ENCODE results near the gene NGEF.

Gene NGEF

GRCh38 chr2:232954691-232955090, 58.4 kb downstream of the NGEF start:
- Histone ChIP-seq H3K36me3 (ENCODE audit: low read length) (no peaks in the 10 kb centered on the region), H3F3A (ENCODE audit: insufficient read depth) (no peaks in the 10 kb centered on the region), H3K27ac (ENCODE audit: low read depth, low read length) (no peak overlapping the region), H4K20me1 (ENCODE audit: low read depth, low read length) (no peaks in the 10 kb centered on the region), H3K4me2 (ENCODE audit: low read depth, low read length, poor library complexity, severe bottlenecking) (no peak overlapping the region), H3K79me2 (ENCODE audit: insufficient read depth, low read length) (no peaks in the 10 kb centered on the region), H3K27me3 (ENCODE audit: low read length) (no peaks in the 10 kb centered on the region), H3K9me3 (ENCODE audit: insufficient read depth, low read length) (no peaks in the 10 kb centered on the region), H2AFZ (ENCODE audit: low read depth, low read length, severe bottlenecking) (no peak overlapping the region), H3K4me3 (ENCODE audit: insufficient read depth, low read length, poor library complexity, severe bottlenecking) (no peak overlapping the region), H3K9me2 (replicated peaks; ENCODE audit: insufficient read depth, low read length) (no peaks in the 10 kb centered on the region), H3K9ac (ENCODE audit: low read length) (no peak overlapping the region)
- no peak for TF ChIP-seq CTCF (IDR thresholded peaks at IDR 0.05; ENCODE audit: insufficient read depth, low read length, poor library complexity, severe bottlenecking)
- TF ChIP-seq EZH2phosphoT487 (conservative IDR thresholded peaks at IDR 0.05; ENCODE audit: low read length) = no peak

- Histone ChIP-seq H3K4me3 (ENCODE audit: insufficient read depth, low read length, poor library complexity, severe bottlenecking) (no peak overlapping the region), H3K27ac (ENCODE audit: low read depth, low read length) (no peak overlapping the region), H3K9me2 (replicated peaks; ENCODE audit: insufficient read depth, low read length) (no peaks in the 10 kb centered on the region), H3K4me2 (ENCODE audit: low read depth, low read length, poor library complexity, severe bottlenecking) (no peak overlapping the region), H2AFZ (ENCODE audit: low read depth, low read length, severe bottlenecking) (no peak overlapping the region), H3K9me3 (ENCODE audit: insufficient read depth, low read length) (no peaks in the 10 kb centered on the region), H3K79me2 (ENCODE audit: insufficient read depth, low read length) (no peaks in the 10 kb centered on the region), H3F3A (ENCODE audit: insufficient read depth) (no peaks in the 10 kb centered on the region), H3K9ac (ENCODE audit: low read length) (no peak overlapping the region), H3K36me3 (ENCODE audit: low read length) (no peaks in the 10 kb centered on the region), H4K20me1 (ENCODE audit: low read depth, low read length) (no peaks in the 10 kb centered on the region), H3K27me3 (ENCODE audit: low read length) (no peaks in the 10 kb centered on the region)
- TF ChIP-seq EZH2phosphoT487 (conservative IDR thresholded peaks at IDR 0.05; ENCODE audit: low read length) (no peak), CTCF (IDR thresholded peaks at IDR 0.05; ENCODE audit: insufficient read depth, low read length, poor library complexity, severe bottlenecking) (no peak)
Measured at GRCh38 chr2:232951891-232952290, 61.2 kb downstream of the NGEF start.

GRCh38 chr2:232951181-232951580, 61.9 kb downstream of the NGEF start:
- no peak overlapping the region for H2AFZ ChIP-seq (ENCODE audit: low read depth, low read length, severe bottlenecking)
- no peaks in the 10 kb centered on the region for H3K36me3 ChIP-seq (ENCODE audit: low read length)
- H3K27ac ChIP-seq (ENCODE audit: low read depth, low read length) = no peak overlapping the region
- H3K4me3 ChIP-seq (ENCODE audit: insufficient read depth, low read length, poor library complexity, severe bottlenecking) = no peak overlapping the region
- no peak for TF ChIP-seq CTCF (IDR thresholded peaks at IDR 0.05; ENCODE audit: insufficient read depth, low read length, poor library complexity, severe bottlenecking)
- TF ChIP-seq EZH2phosphoT487 (conservative IDR thresholded peaks at IDR 0.05; ENCODE audit: low read length) = no peak
- no peak overlapping the region for H3K9ac ChIP-seq (ENCODE audit: low read length)
- no peak overlapping the region for H3K4me2 ChIP-seq (ENCODE audit: low read depth, low read length, poor library complexity, severe bottlenecking)
- no peaks in the 10 kb centered on the region for H3K9me2 ChIP-seq (replicated peaks; ENCODE audit: insufficient read depth, low read length)
- no peaks in the 10 kb centered on the region for H4K20me1 ChIP-seq (ENCODE audit: low read depth, low read length)
- no peaks in the 10 kb centered on the region for H3K79me2 ChIP-seq (ENCODE audit: insufficient read depth, low read length)
- no peaks in the 10 kb centered on the region for H3K27me3 ChIP-seq (ENCODE audit: low read length)
- no peaks in the 10 kb centered on the region for H3K9me3 ChIP-seq (ENCODE audit: insufficient read depth, low read length)
- H3F3A ChIP-seq (ENCODE audit: insufficient read depth) = no peaks in the 10 kb centered on the region

All from SU-DHL-6 (cell line).